ENCODE results near the gene PTPRO.

- TF ChIP-seq CTCF (optimal IDR thresholded peaks at IDR 0.05 in 1 of 3, IDR thresholded peaks at IDR 0.05 in 1 of 3, conservative IDR thresholded peaks at IDR 0.05 in 1 of 3; ENCODE audit: extremely low read depth in 1 of 3, insufficient read depth in 2 of 3, low read length in 3 of 3) = no peak
- no peak for TF ChIP-seq EZH2 (IDR thresholded peaks at IDR 0.05; ENCODE audit: low read length)
Observed at GRCh38 chr12:15299947-15300346, 22.4 kb upstream of the PTPRO start.

Measured in keratinocyte (primary cell).